HTERT RPE-1 (cell line): ENCODE measurements around the gene HUS1.
"Not testable (repeated sequence)": the region's sequence is repeated elsewhere in the genome, so short reads cannot be mapped to it uniquely, and the experiment has no call there.

Experiments used
- in situ Hi-C: fragments of 300-500 bp; cut with MboI; formaldehyde crosslinking; loops from 4 replicates; pipeline ENCODE4 v1.14.3; 2020; ENCODE audit warnings: low sequenced_read_pairs

Gene HUS1

DNA sequence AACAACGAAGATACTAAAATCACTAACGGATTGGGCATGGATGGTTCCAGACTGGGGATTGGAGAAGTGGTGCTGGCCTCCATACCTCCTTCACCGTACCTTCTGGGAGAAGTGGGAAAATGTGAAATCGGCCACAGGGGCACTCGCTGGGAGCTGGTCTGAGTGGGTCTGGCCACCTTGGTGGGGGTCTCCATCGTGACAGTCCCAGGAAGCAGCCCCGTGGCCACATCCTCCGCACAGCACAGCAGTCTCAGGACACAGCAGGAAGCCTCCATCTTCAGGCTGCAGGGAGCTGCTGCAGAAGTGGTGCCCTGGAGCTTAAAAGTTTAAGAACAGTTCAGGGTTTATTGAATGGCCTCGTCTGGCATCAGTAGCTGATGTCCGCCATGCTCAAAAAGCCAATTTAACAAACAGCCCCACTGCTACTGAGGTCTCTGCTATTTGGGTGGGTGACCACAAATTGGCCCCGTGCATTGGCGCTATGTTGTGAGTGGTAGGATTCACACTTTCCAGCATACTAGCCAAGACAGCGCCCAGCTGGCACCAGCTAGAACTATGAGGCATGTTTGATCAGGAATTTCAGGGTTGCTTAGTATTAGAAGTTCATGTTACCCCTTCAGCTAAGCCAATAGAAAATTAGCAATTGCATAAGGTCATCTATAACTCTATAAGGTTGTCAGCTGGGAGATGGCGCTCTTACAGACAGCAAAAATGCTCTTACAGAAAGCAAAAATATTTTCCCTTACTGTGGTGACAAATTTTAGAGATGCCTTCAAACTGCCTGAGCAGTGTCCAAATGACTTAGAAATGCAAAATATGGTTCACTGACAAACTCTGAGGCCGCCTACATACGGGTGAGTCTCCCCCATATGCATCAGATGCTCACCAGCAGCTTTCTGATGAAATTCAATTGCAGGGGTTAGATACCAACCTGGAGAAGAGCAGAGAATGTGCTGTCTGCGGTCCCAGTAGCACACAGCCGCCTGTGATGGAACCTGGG, 48.1 kb downstream of the HUS1 start:
- in situ Hi-C loops, result no loop called here

DNA sequence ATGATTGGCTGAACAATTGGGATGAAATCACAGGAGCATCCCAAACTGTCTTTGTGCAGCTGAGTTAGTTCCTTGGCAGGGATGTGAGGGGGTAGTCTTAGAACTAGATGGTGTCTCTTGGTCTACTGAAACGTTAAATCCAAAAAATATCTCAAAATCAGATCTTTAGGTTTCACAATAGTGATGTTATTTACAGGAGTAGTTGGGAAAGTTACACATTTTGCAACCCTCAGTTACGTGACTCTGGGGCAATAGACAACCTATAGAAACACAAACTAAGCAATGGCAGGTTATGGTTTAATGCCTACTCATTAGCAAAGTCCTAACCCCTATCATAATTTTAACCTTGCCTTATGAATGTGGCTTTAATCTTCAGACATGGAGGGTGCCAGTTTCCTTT, 55.1 kb downstream of the HUS1 start:
- in situ Hi-C loops, result no loop called here

DNA sequence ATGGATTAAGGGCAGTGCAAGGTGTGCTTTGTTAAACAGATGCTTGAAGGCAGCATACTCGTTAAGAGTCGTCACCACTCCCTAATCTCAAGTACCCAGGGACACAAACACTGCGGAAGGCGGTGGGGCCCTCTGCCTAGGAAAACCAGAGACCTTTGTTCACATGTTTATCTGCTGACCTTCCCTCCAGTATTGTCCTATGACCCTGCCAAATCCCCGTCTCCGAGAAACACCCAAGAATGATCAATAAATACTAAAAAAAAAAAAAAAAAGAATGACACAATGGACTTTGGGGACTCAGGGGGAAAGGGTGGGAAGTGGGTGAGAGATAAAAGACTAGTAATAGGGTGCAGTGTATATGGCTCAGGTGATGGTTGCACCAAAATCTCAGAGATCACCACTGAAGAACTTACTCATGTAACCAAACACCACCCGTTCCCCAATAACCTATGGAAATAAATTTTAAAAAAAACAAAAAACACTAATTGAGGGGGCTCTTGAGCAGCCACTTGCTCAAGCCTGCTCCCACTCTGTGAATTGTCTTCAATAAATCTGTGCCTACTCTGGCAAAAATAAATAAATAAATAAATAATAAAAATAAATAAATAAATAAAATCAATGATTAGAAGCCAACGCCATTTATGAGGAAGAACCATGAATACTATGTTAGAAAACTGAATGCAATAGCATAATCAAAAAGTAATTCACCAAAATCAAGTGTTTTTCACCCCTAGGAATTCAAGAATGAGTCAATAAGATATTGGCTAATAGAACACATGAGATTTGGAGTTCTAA, 56.1 kb downstream of the HUS1 start:
- in situ Hi-C loops, result not testable (repeated sequence)

DNA sequence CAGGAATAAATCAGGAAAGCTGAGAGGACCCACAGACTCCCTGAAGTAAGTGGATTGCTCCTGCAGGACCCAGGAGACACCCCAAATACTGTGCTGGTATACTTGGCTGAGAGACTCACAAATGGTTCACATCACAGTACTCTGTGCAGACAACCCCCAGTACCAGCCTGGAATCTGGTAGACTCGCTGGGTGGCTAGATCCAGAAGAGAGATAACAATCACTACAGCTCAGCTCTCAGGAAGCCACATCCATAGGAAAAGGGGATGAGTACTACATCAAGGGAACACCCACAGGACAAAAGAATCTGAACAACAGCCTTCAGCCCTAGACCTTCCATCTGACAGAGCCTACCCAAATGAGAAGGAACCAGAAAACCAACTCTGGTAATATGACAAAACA, 62.9 kb downstream of the HUS1 start:
- in situ Hi-C loops, result not testable (repeated sequence)

DNA sequence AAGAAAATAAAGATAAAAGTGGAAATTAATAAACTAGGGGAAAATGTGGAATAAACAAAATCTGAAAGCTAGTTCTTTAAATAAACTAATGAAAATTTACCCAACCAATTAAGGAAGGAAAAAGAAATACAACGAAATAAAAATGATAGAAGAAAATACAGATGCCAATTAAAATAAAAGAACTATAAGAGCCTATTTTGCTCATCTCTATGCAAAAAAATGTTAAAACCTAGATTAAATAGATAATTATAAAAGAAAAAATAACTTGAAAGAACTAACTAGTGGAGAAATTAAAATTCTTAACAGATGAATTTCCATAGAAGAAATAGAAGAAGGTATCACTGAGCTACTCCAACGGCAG, 63.8 kb downstream of the HUS1 start:
- in situ Hi-C loops, result no loop called here

DNA sequence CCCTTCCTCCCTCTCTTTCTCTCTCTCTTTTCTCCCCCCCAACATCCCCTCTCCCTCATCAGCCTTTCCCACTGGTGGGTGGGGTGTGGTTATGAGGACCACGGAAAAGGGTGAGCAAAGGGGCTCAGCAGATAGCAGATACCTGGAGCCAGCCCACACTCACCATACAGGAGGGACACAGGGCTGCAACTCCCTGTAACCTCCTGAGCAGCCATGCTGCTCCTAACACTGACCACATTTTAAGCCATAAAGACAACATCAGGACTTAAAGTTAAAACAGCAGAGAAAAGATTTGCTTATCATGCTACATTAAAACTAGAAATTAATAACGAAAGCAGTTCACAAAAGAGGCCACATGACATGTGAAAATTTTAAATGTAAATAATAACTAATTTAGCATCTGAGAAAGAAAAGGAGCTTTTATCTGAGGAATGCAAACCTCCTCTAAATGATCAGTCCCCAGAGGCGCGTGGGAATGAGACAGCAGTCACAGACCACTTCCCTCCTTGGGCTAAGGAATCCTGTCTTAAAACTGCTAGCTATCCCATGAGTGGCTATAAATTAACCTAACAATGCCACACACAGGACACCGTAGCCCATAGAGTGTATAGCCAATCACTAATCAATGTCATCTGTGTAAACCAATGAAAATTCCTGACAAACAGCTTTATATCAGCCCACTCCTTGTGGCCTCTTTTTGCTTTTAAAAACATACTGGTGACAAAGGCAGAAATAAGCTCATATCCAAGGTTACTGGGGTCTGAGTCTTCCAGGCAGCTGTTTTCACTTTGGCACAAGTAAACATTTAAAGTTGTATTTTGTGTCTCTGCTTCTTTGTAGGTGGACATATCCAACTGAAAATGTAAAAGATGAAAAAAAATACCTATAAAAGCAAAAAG, 64.4 kb downstream of the HUS1 start:
- in situ Hi-C loops, result no loop called here
